Measurements from ENCODE around the gene NCK2.

DNA sequence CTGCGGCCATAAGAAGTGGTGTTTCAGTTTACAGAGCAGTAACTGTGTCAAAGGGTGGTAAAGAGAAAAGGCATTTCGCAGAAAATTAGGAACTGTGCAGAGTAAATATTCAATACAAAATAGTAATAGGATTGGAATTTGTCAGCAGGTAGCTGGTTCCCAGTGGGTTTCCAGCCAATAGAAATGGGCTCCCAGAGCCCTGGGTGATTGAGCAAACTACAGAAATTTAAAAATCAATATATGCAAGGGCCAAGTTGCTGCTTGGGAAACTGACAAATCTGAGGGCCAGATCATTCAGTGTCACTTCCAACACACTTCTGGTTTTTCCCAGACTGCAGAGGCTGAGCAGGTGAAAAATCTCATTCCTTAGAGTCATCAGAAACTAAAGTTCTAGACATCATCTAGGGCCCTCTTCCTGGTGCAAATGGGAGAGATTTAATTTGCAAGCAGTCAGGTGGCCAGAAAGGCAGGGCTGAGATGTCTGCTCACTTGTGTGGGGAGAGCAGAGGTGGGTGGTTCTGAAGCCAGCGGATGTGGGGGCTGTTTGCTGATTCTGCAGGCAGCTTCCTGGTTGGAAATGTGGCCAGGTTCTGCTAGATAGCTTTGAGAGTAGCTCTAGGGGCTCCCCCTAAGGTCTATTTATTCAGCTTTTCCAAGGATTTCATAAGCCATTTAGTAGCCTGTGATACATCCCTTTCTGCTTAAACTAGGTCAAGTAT lies 182.4 kb downstream of the NCK2 start:
- TF ChIP-seq, protein P1, sequence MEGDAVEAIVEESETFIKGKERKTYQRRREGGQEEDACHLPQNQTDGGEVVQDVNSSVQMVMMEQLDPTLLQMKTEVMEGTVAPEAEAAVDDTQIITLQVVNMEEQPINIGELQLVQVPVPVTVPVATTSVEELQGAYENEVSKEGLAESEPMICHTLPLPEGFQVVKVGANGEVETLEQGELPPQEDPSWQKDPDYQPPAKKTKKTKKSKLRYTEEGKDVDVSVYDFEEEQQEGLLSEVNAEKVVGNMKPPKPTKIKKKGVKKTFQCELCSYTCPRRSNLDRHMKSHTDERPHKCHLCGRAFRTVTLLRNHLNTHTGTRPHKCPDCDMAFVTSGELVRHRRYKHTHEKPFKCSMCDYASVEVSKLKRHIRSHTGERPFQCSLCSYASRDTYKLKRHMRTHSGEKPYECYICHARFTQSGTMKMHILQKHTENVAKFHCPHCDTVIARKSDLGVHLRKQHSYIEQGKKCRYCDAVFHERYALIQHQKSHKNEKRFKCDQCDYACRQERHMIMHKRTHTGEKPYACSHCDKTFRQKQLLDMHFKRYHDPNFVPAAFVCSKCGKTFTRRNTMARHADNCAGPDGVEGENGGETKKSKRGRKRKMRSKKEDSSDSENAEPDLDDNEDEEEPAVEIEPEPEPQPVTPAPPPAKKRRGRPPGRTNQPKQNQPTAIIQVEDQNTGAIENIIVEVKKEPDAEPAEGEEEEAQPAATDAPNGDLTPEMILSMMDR (conservative IDR thresholded peaks at IDR 0.05; ENCODE audit: low read depth, low read length) = no peak
- no peak for TF ChIP-seq BHLHE40 (IDR thresholded peaks at IDR 0.05; ENCODE audit: low read depth, low read length)
- TF ChIP-seq RFX5 (IDR thresholded peaks at IDR 0.05; ENCODE audit: low read depth, low read length) = no peak
- TF ChIP-seq CEBPB (IDR thresholded peaks at IDR 0.05; ENCODE audit: low read depth, low read length) = no peak
- TF ChIP-seq POLR2A (IDR thresholded peaks at IDR 0.05; ENCODE audit: low read depth, low read length) = no peak
- TF ChIP-seq RCOR1 (IDR thresholded peaks at IDR 0.05; ENCODE audit: insufficient replicate concordance, low read length) = no peak
- no peak for TF ChIP-seq MAZ (IDR thresholded peaks at IDR 0.05; ENCODE audit: borderline replicate concordance, low read depth, low read length)
- no peak for TF ChIP-seq RAD21 (IDR thresholded peaks at IDR 0.05; ENCODE audit: low read length)
- TF ChIP-seq, protein P2, sequence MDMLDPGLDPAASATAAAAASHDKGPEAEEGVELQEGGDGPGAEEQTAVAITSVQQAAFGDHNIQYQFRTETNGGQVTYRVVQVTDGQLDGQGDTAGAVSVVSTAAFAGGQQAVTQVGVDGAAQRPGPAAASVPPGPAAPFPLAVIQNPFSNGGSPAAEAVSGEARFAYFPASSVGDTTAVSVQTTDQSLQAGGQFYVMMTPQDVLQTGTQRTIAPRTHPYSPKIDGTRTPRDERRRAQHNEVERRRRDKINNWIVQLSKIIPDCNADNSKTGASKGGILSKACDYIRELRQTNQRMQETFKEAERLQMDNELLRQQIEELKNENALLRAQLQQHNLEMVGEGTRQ (IDR thresholded peaks at IDR 0.05; ENCODE audit: low read depth, low read length) = no peak

All from IMR-90 (cell line).